DMS114 treated with DMSO at 0.1 percent for 48 hours (cell line): Measurements from ENCODE around the gene B3GALNT2.
"Not testable (repeated sequence)": the region's sequence is repeated elsewhere in the genome, so short reads cannot be mapped to it uniquely, and the experiment has no call there.

ENCODE experiments used
- DNase-seq: peaks from one replicate; lab custom pipeline; 2025; ENCODE audit not compliant: unreplicated experiment; lab: John Stamatoyannopoulos, UW

B3GALNT2 gene

GRCh38 chr1:235504122-235504493 lies at the start of gene B3GALNT2:
Gene B3GALNT2 (minus strand): TSS chr1:235504452. CDS start chr1:235504252, 200 bp downstream.
- no peak for DNase-seq

- DNase-seq: no peak
These were observed 48.9 kb upstream of the B3GALNT2 start for GRCh38 chr1:235553112-235553551.

- no peak for DNase-seq
These were observed 48.0 kb upstream of the B3GALNT2 start for GRCh38 chr1:235552146-235552716.

GRCh38 chr1:235549351-235550139 lies 45.3 kb upstream of the B3GALNT2 start:
- no peak for DNase-seq

- DNase-seq: not testable (repeated sequence)
These were observed 42.3 kb upstream of the B3GALNT2 start for GRCh38 chr1:235546369-235547155.

- no peak for DNase-seq
These were observed 41.2 kb upstream of the B3GALNT2 start for GRCh38 chr1:235545292-235545930.

GRCh38 chr1:235542845-235543244 lies 38.6 kb upstream of the B3GALNT2 start:
- not testable (repeated sequence) for DNase-seq

- no peak for DNase-seq
These were observed 29.4 kb upstream of the B3GALNT2 start for GRCh38 chr1:235533476-235534168.

GRCh38 chr1:235532360-235532759 lies 28.1 kb upstream of the B3GALNT2 start:
- no peak for DNase-seq

- no peak for DNase-seq
These were observed 23.1 kb upstream of the B3GALNT2 start for GRCh38 chr1:235527196-235527814.

GRCh38 chr1:235525314-235525713 lies 21.1 kb upstream of the B3GALNT2 start:
- no peak for DNase-seq

GRCh38 chr1:235516862-235517446 lies 12.7 kb upstream of the B3GALNT2 start:
- no peak for DNase-seq

- no peak for DNase-seq
These were observed 11.7 kb upstream of the B3GALNT2 start for GRCh38 chr1:235515844-235516512.

GRCh38 chr1:235513495-235514366 lies 9.5 kb upstream of the B3GALNT2 start:
- DNase-seq: peak; percentile 59

GRCh38 chr1:235511470-235512240 lies 7.4 kb upstream of the B3GALNT2 start:
- DNase-seq: peak; percentile 36

GRCh38 chr1:235510823-235511222 lies 6.6 kb upstream of the B3GALNT2 start:
- DNase-seq: no peak

- DNase-seq: no peak
These were observed 3.4 kb upstream of the B3GALNT2 start for GRCh38 chr1:235507623-235508022.
